DMS153 (cell line): ENCODE measurements around the gene MORF4L1.
A peak's percentile ranks its signal among the peaks of the same experiment; 100 is the strongest.
"Not testable (repeated sequence)": the region's sequence is repeated elsewhere in the genome, so short reads cannot be mapped to it uniquely, and the experiment has no call there.

ENCODE experiments used
- DNase-seq: peaks from one replicate; lab custom pipeline; 2025; lab: John Stamatoyannopoulos, UW

The MORF4L1 gene, protein sequence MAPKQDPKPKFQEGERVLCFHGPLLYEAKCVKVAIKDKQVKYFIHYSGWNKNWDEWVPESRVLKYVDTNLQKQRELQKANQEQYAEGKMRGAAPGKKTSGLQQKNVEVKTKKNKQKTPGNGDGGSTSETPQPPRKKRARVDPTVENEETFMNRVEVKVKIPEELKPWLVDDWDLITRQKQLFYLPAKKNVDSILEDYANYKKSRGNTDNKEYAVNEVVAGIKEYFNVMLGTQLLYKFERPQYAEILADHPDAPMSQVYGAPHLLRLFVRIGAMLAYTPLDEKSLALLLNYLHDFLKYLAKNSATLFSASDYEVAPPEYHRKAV

DNA sequence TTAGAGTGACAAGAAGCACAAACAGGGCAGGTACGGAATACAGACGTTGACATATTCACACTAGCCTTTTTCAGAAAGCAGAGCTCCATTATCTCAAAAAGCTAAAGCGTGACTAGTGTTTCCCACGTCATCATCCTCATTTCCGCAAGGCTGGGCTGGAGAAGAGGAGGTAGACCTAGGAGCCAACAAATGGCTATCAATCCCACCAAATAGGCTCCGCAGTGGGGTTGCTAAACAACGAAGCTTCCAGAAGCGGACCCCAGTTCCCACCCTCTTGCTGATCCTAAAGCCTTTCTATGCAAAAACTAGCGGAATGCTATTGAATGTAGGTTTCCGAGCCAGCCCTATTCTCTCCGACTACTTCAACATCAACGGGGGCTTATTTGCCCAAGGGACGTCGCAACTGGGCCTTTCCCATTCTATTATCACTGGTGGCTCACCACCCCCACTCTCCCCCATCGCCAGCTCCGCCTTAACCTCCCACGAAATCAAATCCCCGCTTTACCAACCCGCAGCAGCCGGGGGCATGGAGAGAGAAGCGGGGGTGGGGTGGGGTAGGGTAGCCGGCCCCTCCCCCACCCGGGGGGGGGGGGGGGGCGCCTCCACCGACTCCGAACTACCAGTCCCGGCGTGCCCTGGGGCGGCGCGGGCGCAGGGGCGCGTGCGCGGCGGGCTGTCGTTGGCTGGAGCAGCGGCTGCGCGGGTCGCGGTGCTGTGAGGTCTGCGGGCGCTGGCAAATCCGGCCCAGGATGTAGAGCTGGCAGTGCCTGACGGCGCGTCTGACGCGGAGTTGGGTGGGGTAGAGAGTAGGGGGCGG is at the start of gene MORF4L1:
MORF4L1 (plus strand) TSS at position 736 of the 817 bp plus-strand sequence. CDS start 128 bp downstream, outside the sequence.
- DNase-seq: peak; percentile 74

DNA sequence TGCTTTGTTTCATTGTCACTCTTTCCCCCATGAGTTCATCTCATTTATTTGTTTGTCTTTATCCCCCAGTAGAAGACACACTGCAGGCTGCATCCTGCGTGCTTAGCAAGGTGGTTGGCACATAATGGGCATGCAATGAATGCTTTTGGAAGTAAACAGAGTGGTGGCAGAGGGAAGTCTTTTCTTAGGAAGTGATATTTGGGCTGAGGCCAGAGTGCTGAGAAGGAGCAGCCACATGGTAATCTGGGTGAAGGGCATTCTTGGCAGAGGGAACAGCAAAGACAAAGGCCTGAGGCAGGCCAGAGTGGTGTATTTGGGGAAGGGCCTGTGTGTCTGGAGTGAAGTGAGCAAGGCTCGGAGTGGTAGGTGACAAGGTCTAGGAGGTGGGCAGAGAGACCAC is 43.8 kb upstream of the MORF4L1 start:
- DNase-seq: no peak

DNA sequence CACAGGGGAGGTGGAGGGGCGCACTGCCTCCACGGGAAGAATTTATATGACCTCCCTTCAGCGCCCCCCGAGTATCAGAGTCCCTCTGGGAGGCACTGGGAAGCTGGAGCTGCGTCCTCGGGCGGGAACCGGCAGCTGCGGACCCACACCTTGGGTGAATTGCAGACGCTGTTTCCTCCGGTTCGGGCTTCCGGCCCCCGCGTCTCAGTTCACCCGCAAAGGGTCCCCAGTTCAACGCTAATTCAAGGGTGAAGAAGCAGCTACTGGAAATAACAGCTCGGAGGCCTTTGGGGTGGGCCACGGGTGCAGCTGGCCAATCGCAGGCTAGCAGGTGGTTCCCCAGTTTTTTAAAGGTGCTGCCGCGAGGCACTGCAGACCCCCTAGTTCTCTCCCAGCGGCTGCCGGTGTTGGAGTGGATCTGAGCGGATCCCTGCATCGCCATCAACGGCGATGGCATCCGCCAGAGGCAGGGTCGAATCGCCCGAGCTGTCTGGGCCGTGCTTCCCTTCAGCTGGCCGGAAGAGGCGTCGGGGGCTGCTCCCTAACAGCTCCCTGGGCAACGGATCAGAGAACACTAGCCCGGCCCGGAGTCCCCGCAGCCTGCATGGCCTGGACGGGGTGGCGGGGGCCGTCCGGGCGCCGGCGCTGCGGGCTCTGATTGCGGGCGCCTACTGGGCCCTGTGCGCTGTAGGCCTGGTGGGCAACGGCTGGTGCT is 42.0 kb upstream of the MORF4L1 start:
- no peak for DNase-seq

DNA sequence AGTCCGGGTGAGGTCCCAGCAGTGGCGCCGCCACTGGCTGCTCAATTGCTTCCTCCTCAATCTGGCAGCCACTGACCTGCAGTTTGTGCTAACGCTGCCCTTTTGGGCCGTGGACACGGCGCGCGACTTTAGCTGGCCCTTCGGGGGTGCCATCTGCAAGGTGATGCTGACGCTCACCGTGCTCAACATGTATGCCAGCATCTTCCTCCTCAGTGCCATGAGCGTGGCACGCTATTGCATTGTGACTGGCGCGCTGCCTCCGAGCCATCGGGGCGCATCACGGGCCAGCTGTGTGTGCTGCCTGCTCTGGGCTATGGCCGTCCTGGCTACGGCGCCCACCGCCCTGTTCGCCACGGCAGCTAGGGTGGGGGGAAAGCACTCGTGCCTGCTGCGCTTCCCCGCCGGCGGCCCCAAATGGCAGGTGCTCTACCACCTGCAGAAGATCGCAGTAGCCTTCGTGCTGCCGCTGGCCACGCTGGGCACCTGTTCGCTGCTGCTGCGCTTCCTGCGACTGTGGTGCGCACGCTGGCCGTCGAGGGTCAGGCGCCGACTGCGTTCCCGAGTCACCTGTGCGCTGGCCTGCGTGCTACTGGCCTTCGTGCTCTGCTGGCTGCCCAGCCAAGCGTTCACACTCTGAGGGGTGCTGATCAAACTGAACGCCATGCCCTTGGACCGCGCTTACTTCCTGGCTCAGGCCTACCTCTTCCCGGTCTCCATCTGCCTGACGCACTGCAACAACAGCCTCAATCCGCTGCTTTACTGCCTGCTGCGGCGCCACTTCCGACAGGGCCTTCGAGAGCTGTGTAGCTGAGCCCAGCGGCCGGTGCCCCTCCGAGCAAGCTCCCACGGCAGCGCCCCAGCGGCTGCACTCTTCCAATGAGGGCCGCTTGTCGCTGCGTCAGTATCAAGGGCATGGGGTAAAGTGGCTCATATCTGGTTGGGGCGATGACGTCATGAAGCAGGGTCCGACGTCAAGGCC is 41.2 kb upstream of the MORF4L1 start:
- DNase-seq: no peak

DNA sequence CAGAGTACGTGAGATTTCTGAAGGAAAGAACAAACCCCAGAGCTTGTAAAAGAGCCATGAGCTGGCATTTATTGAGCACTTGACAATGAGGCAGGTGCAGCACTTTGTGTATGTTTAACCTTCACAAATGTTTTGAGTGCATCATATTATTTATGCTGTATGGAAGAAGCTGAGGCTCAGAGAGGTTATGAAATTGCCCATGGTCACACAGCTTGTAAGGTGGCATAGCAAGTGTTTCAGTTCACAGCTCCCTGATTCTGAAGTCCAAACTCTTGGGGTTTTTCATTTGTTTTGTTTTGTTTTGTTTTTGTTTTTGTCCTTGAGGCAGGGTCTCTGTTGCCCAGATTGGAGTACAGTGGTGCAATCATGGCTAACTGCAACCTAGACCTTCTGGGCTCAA is 36.4 kb upstream of the MORF4L1 start:
- no peak for DNase-seq

DNA sequence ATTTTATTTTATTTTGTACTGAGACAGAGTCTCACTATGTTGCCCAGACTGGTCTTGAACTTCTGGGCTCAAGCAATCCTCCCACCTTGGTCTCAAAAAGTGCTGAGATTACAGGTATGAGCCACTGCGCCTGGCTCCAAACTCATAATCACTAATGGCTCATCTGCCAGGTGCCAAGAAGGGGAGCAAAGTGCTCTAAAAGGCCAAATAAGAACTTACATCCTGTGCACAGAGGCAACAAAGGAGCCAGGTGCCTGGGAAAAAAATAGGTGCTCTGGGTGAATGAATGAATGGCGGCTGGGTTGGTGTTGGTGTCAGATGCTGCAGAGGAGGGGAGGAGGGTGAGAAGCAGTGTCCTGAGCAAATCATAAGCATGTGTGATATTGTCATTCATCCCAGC is 35.6 kb upstream of the MORF4L1 start:
- no peak for DNase-seq

DNA sequence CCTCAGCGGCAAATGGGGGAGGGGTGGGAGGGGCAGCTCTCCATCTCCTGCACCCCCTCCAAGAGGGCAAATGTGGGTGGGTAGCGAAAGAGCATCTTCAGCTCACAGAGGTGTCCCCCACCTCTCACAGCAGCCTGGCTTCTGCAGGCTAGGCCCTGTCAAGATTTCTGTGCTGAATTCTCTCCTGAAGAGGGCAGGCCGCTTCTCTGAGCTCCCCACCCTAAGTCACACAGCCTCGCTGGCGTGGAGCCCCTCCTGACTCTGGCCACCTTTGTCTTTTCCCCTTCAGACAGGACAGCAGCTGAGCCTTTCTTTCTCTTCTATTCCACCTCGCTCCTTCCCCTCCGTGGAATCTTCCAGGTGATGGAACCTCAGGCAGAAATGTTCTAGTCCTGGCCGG is 35.1 kb upstream of the MORF4L1 start:
- DNase-seq: no peak

DNA sequence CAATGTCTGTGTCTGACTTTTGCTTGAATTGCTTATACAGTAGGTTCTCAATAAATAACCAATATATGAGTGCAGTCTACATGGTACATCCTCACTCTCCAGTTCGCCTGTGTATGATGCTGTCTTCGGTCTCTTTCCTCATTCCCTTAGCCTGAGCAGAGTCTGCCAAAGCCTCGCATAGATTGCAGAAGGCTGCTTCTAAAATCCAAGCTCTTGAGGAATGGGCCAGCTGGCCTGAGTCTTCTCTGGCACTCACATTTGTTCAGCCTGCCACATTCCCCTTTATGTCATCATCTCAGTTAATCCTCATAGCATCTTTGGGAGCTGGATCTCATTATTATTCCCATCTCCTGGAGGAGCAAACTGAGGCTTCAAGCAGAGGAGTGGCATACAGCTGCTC is 34.2 kb upstream of the MORF4L1 start:
- no peak for DNase-seq

DNA sequence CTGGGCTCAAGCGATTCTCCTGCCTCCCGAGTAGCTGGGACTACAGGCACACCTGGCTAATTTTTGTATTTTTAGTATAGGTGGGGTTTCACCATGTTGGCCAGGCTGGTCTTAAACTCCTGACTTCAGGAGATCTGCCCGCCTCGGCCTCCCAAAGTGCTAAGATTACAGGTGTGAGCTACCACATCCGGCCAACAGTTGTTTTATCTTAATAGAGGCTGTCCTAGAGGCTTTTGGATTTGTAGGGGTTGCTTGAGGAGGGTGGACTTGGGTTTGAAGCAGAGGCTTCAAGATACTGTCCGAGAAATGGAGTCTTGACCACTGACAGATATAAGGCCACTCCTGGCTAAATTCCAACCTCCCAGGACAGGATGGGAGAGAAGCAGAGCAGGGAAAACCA is 33.5 kb upstream of the MORF4L1 start:
- not testable (repeated sequence) for DNase-seq

DNA sequence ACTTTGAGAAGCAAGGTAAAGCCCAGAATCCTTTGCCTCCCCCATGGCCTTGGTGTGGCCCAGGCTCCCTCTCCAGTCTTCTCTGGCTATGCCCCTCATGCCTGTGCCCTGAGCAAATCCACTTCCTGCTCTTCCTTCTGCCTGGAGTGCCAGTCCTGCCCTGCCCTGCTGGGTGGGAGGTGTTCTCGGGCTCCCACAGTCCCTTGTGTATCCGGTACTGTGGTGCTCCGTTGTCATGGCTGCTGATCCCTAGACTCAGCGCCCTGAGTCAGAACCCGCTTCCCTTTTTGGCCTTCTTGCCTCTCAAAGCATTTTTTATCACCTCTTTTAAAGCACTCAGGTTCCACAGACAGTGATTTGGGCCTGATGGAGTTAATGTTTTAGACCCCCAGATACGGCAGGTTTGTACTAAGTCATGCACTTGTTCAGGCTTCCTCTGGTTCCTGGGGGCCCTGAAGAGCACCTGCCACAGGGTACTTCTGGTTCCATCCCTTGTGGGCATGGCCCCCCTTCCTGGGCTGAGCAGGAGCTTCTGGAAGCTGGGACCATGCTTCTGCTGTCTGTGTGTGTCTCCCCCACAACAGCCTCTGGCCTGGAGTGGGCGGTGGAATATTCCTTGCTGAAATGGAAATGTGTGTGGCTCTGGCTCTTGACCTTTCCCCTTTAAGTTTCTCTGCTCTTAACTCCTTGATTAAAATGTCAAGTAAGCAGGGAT is 31.9 kb upstream of the MORF4L1 start:
- no peak for DNase-seq

DNA sequence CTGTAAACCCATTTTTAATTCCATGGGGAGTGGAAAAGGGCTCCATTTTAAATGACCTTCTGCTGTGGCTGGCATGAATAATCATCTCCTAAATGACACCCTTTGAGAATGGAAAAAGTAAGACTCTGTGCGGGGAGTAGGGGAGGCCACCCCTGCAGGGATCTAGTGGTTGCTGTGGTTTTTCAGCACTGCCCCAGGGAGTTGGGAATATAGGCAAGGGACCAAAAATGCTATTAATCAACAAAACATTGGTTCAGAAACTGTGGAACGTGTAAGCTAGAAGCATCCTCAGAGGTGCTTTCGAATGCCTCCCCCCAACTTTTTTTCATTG is 31.3 kb upstream of the MORF4L1 start:
- DNase-seq: no peak

DNA sequence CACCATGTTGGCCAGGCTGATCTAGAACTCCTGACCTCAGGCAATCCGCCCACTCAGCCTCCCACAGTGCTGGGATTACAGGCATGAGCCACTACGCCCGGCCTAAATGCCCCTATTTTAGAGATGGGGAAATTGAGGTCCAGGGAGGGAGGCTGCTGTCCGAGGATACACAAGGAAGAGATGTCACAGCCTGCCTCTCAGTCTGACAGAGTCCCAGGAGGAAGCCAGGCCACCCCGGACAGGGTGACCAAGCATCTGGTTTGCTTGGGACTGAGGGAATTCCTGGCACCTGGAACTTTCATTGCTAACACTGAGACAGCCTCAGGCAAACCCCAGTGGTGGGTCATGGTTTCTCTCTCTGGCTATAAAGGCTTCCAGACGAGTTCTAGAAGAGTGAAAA is 30.8 kb upstream of the MORF4L1 start:
- DNase-seq: no peak

DNA sequence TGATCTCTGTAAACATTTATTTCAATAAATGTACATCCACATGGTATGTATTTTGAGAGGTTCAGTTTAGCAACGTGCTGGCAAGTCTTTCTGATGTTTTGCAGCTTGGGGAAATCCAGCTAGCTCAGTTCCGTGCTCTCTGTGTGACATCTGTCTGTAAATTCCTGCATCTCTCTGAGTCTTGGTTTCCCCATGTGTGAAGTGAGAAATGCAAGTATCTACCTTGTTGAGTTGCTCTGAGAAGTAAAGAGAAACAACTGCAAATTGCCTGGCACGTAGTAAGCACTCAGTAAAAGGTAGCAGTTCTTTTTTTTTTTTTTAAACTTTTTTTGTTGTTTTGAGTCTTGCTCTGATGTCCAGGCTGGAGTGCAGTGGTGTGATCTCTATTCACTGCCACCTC is 30.2 kb upstream of the MORF4L1 start:
- no peak for DNase-seq

DNA sequence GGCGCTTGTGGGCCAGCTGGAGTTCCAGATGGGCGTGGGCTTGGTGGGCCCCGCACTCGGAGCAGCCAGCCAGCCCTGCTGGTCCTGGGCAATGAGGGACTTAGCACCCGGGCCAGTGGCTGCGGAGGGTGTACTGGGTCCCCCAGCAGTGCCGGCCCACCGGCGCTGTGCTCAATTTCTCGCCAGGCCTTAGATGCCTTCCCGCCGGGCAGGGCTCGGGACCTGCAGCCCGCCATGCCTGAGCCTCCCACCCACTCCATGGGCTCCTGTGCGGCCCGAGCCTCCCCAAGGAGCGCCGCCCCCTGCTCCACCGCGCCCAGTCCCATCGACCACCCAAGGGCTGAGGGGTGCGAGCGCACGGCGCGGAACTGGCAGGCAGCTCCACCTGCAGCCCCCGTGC is 25.8 kb upstream of the MORF4L1 start:
- DNase-seq: not testable (repeated sequence)

DNA sequence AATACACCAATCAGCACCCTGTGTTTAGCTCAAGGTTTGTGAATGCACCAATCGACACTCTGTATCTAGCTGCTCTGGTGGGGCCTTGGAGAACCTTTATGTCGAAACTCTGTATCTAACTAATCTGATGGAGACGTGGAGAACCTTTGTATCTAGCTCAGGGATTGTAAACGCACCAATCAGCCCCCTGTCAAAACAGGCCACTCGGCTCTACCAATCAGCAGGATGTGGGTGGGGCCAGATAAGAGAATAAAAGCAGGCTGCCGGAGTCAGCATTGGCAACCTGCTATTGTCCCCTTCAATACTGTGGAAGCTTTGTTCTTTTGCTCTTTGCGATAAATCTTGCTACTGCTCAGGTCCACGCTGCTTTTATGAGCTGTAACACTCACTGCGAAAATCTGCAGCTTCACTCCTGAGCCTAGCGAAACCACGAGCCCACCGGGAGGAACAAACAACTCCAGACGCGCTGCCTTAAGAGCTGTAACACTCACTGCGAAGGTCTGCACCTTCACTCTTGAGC is 25.2 kb upstream of the MORF4L1 start:
- DNase-seq: not testable (repeated sequence)

DNA sequence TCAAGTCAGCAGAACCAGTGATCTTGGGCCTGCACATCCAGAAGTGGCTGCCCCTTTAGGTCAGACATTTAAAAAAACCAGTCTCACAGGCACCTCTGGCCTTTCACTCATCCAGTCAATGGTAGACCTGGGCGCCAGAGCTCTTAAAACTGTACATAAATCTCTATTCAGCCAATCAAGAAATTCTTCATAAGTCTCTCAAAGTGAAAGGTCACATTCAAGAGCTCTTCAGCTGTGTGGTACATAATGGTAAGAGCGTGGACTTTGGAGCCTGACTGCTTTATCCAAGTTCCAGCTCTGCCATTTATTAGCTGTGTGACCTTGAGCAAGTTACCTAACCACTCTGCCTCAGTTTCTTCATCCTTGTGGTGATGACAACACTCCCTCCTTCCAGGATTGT is 22.3 kb upstream of the MORF4L1 start:
- no peak for DNase-seq

DNA sequence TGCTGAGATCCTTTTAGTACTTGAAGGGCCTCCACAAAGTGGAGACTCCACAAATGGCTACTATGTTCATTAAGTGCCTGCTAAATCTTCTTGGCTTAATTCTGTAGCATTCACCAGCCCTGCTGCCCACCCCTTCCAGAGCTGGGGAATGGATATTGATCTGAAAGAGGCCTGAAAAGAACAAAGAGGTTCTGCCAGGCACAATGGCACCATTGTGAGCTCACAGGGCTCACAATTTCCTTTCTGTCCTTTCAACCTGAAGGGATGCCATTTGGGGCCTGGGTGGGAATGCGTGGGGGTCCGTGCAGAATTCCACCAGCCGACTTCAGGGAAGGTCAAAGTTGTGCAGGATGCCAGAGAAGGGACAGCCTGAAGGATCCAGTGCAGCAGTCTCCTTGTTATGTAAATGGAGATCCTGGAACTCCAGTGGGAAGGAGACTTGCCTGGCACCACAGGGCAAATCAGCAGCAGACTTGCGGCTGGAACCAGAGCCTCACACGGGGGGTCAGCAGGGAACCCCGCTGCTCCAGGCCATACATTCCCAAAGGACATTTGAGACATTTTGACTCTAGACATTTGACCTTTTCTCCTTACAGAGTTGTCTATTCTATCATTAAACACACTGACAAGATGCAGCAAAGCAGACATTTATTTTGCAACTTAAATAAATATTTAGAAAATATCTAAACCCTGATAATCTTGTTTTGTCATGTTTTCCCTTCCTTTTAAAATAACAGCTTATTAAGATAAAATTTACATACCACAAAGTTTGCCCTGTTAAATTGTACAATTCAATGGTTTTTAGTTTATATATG is 21.5 kb upstream of the MORF4L1 start:
- DNase-seq: no peak

DNA sequence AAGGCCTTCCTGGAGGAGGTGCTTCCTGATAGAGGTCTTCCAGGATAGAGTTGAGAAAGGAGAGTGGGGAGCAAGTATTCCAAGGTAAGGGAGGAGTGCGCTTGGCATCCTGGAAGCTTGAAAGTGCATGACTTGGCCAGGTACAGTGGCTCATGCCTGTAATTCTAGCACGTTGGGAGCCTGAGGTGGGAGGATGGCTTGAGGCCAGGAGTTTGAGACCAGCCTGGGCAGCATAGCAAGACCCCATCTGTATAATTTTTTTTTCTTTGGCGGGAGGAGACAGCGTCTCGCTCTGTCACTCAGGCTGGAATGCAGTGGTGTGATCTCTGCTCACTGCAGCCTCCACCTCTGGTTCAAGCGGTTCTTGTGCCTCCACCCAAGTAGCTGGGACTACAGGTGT is 19.2 kb upstream of the MORF4L1 start:
- DNase-seq: no peak

DNA sequence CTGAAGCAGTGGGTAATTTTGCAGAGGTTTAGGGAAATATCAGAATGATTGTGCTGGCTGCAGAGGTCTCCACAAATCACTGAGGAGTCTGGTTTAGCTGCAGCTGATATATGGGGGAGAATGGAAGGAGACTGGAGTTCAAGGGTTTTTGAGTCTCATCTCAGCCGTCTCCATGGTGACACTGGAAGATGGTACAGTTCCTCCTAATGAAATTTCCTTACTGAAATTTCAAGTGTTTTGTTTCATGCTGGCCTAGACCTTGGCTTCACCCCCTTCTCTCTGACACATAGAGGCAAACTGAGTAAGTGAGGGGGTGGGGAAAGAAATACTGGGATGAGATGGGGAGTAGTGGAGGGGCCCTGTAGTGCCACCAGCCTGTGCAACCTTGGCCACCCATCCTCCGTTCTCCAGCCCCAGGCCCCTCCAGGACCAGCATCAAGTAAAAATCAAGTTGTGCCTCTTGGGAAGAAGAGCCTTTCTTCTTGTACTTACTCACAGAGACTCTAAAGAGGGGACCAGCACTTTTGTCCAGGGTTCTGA is 17.8 kb upstream of the MORF4L1 start:
- no peak for DNase-seq

DNA sequence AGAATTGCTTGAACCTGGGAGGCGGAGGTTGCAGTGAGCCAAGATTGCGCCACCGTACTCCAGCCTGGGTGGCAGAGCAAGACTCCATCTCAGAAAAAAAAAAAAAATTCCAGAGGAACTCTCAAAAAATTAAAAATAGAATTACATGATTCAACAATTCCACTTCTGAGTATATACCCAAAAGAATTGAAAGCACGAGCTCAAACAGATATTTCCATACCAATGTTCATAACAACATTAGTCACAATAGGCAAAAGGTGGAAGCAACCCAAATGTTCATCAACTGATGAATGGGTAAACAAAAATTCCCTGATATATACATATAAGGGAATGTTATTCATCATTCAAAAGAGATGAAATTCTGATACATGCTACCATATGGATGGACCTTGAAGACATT is 16.9 kb upstream of the MORF4L1 start:
- DNase-seq: no peak
